ENCODE results near the gene EXOC2.

Gene EXOC2

DNA sequence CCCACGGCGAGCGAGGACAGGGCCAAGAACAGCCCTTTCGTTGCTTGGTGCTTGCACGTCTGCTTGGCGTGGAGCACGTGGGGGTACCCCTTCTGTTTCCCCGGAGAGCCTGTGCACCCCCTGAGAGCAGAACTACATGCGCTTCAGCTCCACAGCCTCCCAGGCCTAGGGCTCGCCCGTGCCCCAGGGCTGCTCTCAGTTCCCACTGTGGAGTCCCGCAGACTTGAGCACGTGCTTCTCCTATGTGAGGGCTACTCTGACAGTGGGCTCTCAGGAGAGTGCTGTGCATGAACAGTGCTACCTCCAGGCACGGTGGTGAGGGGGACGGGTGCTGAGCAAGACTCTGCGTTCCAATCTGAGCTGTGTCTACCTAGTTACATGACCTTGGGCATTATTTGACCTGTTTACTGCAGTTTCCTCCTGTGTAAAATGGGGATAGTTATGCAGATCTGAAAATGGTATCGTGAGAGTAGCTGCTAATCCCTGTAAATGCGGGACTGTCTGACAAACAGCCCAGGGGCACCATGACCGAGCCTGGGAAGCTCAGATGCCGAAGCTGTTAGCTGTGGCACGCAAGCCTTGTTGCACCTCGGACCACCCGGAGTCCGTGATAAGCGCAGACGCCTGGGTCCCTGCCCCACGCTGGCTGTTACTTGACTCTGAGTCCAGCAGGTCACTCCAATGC lies 219.0 kb downstream of the EXOC2 start:
- no peak for DNase-seq (ENCODE audit: low spot score)
- TF ChIP-seq, protein P1, sequence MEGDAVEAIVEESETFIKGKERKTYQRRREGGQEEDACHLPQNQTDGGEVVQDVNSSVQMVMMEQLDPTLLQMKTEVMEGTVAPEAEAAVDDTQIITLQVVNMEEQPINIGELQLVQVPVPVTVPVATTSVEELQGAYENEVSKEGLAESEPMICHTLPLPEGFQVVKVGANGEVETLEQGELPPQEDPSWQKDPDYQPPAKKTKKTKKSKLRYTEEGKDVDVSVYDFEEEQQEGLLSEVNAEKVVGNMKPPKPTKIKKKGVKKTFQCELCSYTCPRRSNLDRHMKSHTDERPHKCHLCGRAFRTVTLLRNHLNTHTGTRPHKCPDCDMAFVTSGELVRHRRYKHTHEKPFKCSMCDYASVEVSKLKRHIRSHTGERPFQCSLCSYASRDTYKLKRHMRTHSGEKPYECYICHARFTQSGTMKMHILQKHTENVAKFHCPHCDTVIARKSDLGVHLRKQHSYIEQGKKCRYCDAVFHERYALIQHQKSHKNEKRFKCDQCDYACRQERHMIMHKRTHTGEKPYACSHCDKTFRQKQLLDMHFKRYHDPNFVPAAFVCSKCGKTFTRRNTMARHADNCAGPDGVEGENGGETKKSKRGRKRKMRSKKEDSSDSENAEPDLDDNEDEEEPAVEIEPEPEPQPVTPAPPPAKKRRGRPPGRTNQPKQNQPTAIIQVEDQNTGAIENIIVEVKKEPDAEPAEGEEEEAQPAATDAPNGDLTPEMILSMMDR (IDR thresholded peaks at IDR 0.05; ENCODE audit: borderline replicate concordance, control extremely low read depth, extremely low read depth, insufficient read depth, missing control alignments) = no peak
- in situ Hi-C loops (cut with MboI; ENCODE audit: low sequenced_read_pairs, unreplicated experiment) = loop anchor here (10.0 kb wide), 1 partner anchor 59 kb away; no protein-coding TSS in a partner anchor

DNA sequence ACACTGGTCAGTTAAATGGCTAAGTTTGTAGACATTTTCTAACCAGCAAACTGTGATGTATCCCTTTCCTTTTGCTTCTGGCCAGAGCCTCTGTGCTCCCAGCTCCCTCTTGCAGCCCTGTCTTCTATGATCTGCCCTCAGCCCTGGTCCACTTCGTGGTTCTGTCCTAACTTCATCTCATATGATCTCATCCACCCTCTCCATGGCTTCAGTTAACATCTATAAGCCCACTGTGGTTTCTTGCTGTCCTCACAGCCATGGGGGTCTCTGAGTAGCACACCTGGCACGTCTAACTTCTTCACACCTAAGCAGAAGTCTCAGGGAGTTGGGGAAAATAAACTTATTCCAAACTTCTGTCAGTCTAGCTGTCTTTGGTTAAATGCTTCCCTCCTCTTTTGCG lies 219.6 kb downstream of the EXOC2 start:
- DNase-seq (ENCODE audit: low spot score) = no peak
- TF ChIP-seq, protein P1 (IDR thresholded peaks at IDR 0.05; ENCODE audit: borderline replicate concordance, control extremely low read depth, extremely low read depth, insufficient read depth, missing control alignments) = no peak
- in situ Hi-C loops (cut with MboI; ENCODE audit: low sequenced_read_pairs, unreplicated experiment) = loop anchor here (10.0 kb wide), 1 partner anchor 59 kb away; no protein-coding TSS in a partner anchor

DNA sequence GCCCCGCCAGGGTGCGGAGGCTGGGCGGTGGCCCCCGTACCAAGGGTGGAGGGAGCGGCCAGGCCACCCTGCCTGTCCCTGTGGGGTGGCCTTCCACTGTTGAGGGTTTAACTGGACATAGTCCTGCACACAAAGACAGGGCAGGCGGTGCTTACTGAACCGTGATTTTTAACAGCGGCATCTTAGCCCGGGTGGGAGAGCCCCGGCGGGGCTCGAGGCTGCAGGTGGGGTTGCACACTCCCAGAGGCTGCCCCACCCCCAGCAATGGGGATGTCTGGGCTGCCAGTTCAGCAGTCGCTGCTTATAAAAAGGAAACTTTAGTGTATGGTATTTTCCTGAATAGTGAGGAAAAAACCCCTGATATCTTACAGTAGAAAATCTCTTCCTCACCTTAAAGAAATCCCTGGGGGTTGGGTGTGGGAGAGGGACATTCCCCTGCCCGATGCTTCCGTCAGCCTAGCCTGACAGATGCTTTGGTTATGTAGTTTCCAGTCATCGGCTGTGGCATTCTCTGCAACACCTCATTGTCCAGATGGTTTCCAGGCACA lies 222.0 kb downstream of the EXOC2 start:
- DNase-seq (ENCODE audit: low spot score) = peak; percentile 71
- TF ChIP-seq, protein P1 (IDR thresholded peaks at IDR 0.05; ENCODE audit: borderline replicate concordance, control extremely low read depth, extremely low read depth, insufficient read depth, missing control alignments) = no peak
- in situ Hi-C loops (cut with MboI; ENCODE audit: low sequenced_read_pairs, unreplicated experiment) = loop anchor here (10.0 kb wide), 1 partner anchor 56 kb away; no protein-coding TSS in a partner anchor

DNA sequence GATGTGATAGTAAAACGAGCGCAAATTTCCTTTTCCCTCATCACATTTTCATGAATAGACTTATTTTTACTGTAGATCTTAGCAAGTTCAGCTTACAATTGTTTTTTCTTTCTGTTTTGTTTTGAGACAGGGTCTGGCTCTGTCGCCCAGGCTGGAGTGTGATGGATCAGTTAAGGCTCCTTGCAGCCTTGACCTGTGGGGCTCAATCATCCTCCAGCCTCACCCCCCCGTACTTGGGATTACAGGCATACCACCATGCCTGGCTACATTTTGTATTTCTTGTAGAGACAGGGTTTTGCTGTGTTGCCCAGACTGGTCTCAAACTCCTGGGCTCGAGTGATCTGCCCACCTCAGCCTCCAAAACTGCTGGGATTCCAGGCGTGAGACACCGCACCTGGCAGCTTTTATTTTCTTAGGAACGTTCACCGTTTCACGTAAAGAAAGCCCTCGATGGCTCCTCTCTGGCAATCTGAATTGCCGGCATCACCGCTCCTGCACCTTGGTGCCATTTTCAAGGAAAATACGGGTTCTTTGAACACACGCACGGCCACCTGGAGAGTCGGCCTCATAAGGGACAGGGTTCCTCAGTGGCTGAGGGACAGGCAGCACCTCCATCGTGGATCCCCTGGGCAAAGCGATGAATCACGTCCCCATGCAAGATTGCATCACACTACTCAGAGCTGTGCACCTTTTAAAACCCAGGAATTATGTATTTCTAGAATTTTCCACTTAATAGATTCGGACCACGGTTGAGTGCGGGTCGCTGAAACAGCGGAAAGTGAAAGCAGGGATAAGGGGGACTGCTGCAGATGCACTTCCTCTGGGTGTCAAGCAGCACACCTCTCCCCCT lies 222.7 kb downstream of the EXOC2 start:
- in situ Hi-C loops (cut with MboI; ENCODE audit: low sequenced_read_pairs, unreplicated experiment) = loop anchor here (10.0 kb wide), 1 partner anchor 55 kb away; no protein-coding TSS in a partner anchor
- TF ChIP-seq, protein P1 (IDR thresholded peaks at IDR 0.05; ENCODE audit: borderline replicate concordance, control extremely low read depth, extremely low read depth, insufficient read depth, missing control alignments) = no peak
- no peak for DNase-seq (ENCODE audit: low spot score)

DNA sequence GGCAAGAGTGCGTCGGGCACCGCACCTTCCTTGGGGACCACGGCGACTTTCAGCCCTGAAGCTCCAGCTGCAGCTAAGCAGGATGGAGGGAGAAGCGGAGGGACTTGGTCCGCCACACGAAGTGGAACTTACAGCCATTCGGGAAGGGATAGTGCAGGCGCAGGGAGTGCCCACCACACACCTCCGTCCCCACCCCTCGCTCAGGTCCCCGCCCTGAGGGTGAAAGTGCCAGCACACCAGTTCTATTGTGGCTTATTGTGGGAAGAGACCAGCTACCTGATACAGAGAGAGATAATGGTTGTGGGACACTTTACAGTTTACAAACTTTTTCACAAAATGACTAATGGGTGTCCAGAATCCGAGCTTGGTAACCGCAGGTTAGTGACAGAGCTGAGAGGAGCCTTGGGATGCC lies 225.3 kb downstream of the EXOC2 start:
- no peak for DNase-seq (ENCODE audit: low spot score)
- TF ChIP-seq, protein P1 (IDR thresholded peaks at IDR 0.05; ENCODE audit: borderline replicate concordance, control extremely low read depth, extremely low read depth, insufficient read depth, missing control alignments) = no peak
- in situ Hi-C loops (cut with MboI; ENCODE audit: low sequenced_read_pairs, unreplicated experiment) = no loop called here

DNA sequence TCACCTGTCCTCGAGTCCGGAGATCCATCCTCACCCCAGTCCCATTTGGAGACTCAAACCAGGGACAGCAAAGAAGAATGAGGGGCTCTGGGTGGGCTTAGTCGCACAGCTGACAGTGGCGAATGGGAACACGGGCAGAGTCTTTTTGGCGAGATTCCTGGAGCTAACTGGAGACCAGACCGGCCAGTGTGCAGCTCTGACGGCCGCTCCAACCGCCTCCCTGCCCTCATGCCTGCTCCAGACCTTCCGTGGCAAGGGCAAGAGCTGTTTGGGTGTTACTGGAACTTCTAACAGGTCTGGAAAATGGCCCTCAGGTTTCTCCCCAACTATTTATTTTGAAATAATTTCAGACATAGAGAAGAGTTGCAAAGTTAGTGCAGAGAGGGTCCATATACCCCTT lies 225.8 kb downstream of the EXOC2 start:
- in situ Hi-C loops (cut with MboI; ENCODE audit: low sequenced_read_pairs, unreplicated experiment) = no loop called here
- TF ChIP-seq, protein P1 (IDR thresholded peaks at IDR 0.05; ENCODE audit: borderline replicate concordance, control extremely low read depth, extremely low read depth, insufficient read depth, missing control alignments) = no peak
- no peak for DNase-seq (ENCODE audit: low spot score)

Data from GM13976 (cell line).